GM19240 (cell line): Measurements from ENCODE around the gene MAP2K2.
A peak's percentile ranks its signal among the peaks of the same experiment; 100 is the strongest.
"Not testable (repeated sequence)": the region's sequence is repeated elsewhere in the genome, so short reads cannot be mapped to it uniquely, and the experiment has no call there.

Experiments
- DNase-seq: peaks from one replicate; pipeline ENCODE4 v3.0.0; 2011; ENCODE audit warnings: low spot score; ENCODE audit not compliant: insufficient read length

The MAP2K2 gene

GRCh38 chr19:4130744-4131438 lies 7.0 kb upstream of the MAP2K2 start:
- no peak for DNase-seq

DNA sequence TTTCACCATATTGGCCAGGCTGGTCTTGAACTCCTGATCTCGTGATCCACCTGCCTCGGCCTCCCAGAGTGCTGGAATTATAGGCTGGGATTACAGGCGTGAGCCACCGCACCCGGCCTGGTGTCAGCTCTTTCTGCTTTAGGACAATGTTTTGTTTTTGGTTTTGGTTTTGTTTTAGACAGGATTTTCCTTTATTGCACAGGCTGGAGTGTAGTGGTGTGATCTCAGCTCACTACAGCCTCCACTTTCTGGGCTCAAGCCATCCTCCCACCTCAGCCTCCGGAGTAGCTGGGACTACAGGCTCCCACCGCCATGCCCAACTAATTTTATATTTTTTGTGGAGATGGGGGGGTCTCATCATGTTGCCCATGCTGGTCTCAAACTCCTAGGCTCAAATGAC lies 5.1 kb upstream of the MAP2K2 start:
- not testable (repeated sequence) for DNase-seq

- not testable (repeated sequence) for DNase-seq
Observed at GRCh38 chr19:4127322-4127721, 3.4 kb upstream of the MAP2K2 start.

GRCh38 chr19:4124638-4125037 lies 716 bp upstream of the MAP2K2 start:
- no peak for DNase-seq

GRCh38 chr19:4122480-4122879 lies 1.4 kb downstream of the MAP2K2 start:
- DNase-seq, result no peak

GRCh38 chr19:4121815-4122214 lies 2.1 kb downstream of the MAP2K2 start:
- DNase-seq, result no peak

- no peak for DNase-seq
Observed at GRCh38 chr19:4121273-4121612, 2.7 kb downstream of the MAP2K2 start.

- DNase-seq, result no peak
Observed at GRCh38 chr19:4120559-4121272, 3.2 kb downstream of the MAP2K2 start.

- no peak for DNase-seq
Observed at GRCh38 chr19:4119763-4120162, 4.2 kb downstream of the MAP2K2 start.

DNA sequence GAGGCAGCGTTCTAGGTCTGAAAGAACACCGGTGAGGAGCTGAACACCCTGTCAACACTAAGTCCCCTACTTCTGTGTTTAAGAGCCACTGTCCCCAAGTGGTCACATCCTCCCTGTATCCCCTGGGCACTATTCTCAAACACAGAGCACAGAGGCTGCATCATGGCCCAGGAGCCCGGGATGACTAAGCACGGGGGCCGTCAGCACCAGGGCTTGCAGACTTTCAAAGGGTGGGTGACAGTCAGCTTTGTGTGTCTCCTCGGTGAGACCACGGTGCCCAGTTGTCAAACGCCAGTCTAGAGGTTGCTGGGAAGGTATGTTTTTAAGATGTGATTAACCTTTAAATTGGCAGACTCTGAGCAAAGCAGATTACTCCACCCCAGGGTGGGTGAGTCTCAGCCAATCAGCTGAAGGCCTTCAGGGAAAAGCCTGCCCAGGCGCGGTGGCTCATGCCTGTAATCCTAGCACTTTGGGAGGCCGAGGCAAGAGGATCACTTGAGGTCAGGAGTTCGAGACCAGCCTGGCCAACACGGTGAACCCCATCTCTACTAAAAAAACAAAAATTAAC lies 8.0 kb downstream of the MAP2K2 start:
- no peak for DNase-seq

DNA sequence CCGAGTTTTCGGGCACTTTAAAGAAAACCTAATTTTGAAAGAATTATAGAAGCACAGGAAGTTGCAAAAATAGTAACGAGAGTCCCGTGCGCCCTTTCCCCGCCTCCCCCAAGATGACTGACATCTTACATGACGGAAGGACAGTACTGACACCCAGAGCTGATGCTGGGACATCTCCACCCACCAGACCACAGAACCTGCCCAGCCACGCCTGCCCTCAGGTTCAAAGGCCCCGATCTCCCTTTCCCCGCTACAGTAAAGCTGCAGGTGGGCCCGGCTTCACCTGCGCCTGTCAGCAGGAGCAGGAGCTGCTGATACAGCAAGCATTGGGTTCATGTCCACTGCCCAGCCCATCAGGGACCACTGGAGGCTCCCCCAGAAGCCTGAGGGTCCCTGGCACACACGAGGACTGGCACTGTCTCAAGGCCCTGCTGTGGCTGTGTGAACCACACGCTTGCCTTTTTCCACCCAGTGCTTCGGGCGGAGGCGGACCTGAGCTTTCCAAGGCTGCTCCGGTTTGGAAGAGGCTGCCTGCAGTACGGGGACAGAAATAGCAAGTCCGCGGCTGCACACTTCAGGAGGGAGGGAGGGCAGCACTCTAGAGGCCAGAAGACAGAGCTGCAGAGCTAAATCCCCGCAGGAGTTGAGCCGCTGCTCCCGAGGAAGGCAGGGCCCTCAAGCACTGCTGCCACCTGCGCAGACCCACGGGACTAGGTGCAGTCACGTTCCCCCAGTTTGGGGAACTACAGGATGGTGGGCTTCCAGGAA lies 8.7 kb downstream of the MAP2K2 start:
- peak; percentile 89 for DNase-seq

- no peak for DNase-seq
Observed at GRCh38 chr19:4114181-4114580, 9.7 kb downstream of the MAP2K2 start.

DNA sequence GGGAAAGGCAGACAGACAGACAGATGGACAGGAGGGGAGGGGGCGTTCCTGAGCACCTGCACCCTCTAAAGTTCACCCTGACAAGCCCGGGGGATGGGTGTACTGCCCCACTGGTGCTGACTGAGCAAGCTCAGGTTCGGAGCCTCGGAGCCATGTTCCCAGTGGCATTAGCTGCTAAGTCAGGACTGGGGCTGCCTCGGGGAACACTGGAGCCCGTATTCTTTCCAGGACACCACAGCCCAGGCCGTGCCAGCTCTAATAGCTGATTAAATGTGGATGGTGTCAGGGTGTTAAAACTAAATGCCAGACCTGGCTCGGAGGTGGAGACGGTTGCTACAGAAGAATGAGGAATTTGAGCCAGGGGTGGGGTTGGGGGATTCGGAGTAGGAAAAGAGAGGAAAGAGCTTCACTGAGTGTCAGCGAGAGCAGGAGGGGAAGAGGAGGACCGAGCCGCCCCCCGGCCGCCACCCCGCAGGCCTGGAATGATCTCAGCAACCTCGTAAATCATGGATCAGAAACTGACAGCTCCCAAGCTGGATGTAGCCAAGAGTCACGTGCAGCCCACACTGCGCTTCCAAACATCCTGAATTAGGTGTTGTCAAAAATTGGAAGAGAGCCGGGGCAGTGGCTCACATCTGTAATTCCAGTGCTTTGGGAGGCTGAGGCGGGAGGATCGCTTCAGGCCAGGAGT lies 10.4 kb downstream of the MAP2K2 start:
- DNase-seq, result no peak

DNA sequence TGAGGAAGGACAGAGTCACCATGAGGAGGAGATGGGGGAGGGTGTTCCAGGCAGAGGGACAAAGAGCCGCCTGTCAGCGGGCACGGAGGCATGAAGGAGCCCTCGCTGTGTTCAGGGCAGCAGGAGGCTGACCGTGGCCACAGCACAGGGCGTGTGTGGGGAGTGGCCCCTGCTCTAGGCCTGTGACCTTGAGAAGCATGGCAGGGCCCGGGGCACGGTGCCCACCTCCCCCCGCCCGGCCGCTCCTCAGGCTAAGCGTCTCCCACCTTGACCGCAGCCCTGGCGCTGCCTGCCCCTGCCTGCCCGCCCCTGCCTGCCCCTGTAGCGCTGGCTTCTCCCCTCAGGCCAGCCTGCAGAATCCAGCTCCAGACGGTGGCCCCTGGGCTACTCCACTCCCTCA lies 11.6 kb downstream of the MAP2K2 start:
- DNase-seq, result no peak

- no peak for DNase-seq
Observed at GRCh38 chr19:4109626-4109945, 14.3 kb downstream of the MAP2K2 start.

GRCh38 chr19:4108767-4109625 lies 14.9 kb downstream of the MAP2K2 start:
- peak; percentile 82 for DNase-seq

DNA sequence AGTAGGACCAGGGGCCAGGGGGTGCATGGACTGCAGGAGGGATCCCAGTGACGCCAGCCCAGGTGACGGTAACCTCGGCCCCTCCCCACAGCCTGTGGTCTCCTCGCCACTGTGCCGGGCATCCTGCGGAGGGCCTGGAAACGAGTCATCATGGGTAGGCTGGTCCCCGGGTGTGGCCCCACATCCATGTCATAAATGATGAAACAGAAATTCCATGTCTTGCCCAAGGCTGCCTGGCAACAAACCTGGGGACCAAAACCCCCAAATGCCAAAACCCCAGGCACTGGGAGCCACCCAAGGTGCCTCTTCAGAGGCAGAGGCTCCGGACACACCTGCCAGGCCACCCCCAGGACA lies 20.9 kb downstream of the MAP2K2 start:
- no peak for DNase-seq

- DNase-seq, result no peak
Observed at GRCh38 chr19:4102339-4103079, 21.4 kb downstream of the MAP2K2 start.

- DNase-seq, result no peak
Observed at GRCh38 chr19:4101496-4101770, 22.5 kb downstream of the MAP2K2 start.
